Subcutaneous adipose tissue (tissue), 4 donors: Measurements from ENCODE around the gene RAB26. TPM values are rescaled to one million over a fixed set of nuclear protein-coding genes. Genes with fewer than 3 reads are reported as not detected.

Experiments
- CTCF ChIP-seq: fragments of 450-650 bp; IDR thresholded peaks from one replicate; pipeline ENCODE4 v1.5.1; 2016; ENCODE audit warnings: low read depth, mild to moderate bottlenecking, control low read depth, antibody characterized with exemption, moderate library complexity
- total RNA-seq, 4 donors: library from RNA; depleted of rRNA; stranded (reverse); fragments of >200 nt; gene quantifications; one replicate each; pipeline ENCODE4 v1.1.0, GENCODE V29; 2016

RAB26 gene
- total RNA-seq, 4 donors from 2014 or later, result 3.0 TPM; not detected in 3

- TF ChIP-seq CTCF, result no peak
Observed at GRCh38 chr16:2155977-2156848, 7.8 kb downstream of the RAB26 start.

GRCh38 chr16:2156849-2157224 is 8.4 kb downstream of the RAB26 start:
- TF ChIP-seq CTCF, result no peak

GRCh38 chr16:2157480-2158261 is 9.2 kb downstream of the RAB26 start:
- no peak for TF ChIP-seq CTCF

GRCh38 chr16:2158262-2158638 is 9.8 kb downstream of the RAB26 start:
- TF ChIP-seq CTCF, result no peak

- no peak for TF ChIP-seq CTCF
Observed at GRCh38 chr16:2159175-2159838, 10.9 kb downstream of the RAB26 start.

GRCh38 chr16:2160915-2161551 is 12.6 kb downstream of the RAB26 start:
- no peak for TF ChIP-seq CTCF
